Pulmonary artery endothelial cell (primary cell): ENCODE results near the gene SCN8A. TPM values are rescaled to one million over a fixed set of nuclear protein-coding genes. Genes with fewer than 3 reads are reported as not detected.

Source experiments
- DNase-seq: peaks from one replicate; pipeline ENCODE4 v3.0.0-alpha.2; 2011; ENCODE audit warnings: low read depth, low spot score
- total RNA-seq: library from RNA; depleted of rRNA; stranded (reverse); fragments of >200 nt; gene quantifications from 2 replicates; pipeline ENCODE4 v1.2.3, GENCODE V29; 2014

SCN8A gene
- total RNA-seq, 1 donor from 2014 or later = 21.0 TPM

- no peak for DNase-seq
Measured at GRCh38 chr12:51832354-51833107, 241.5 kb downstream of the SCN8A start.

GRCh38 chr12:51833448-51834227, 242.6 kb downstream of the SCN8A start:
- DNase-seq = no peak

GRCh38 chr12:51834411-51834810, 243.4 kb downstream of the SCN8A start:
- no peak for DNase-seq

GRCh38 chr12:51836041-51836826, 245.2 kb downstream of the SCN8A start:
- no peak for DNase-seq

GRCh38 chr12:51836827-51837173, 245.8 kb downstream of the SCN8A start:
- no peak for DNase-seq

GRCh38 chr12:51837286-51837685, 246.3 kb downstream of the SCN8A start:
- DNase-seq = no peak

GRCh38 chr12:51838036-51838435, 247.0 kb downstream of the SCN8A start:
- no peak for DNase-seq

- no peak for DNase-seq
Measured at GRCh38 chr12:51838762-51839161, 247.7 kb downstream of the SCN8A start.

- no peak for DNase-seq
Measured at GRCh38 chr12:51839310-51839947, 248.4 kb downstream of the SCN8A start.

GRCh38 chr12:51840966-51841365, 249.9 kb downstream of the SCN8A start:
- no peak for DNase-seq

GRCh38 chr12:51841727-51842126, 250.7 kb downstream of the SCN8A start:
- DNase-seq = no peak

- no peak for DNase-seq
Measured at GRCh38 chr12:51844854-51845253, 253.8 kb downstream of the SCN8A start.

GRCh38 chr12:51845482-51845881, 254.4 kb downstream of the SCN8A start:
- DNase-seq = no peak

GRCh38 chr12:51846271-51846691, 255.2 kb downstream of the SCN8A start:
- no peak for DNase-seq

GRCh38 chr12:51846911-51847642, 256.0 kb downstream of the SCN8A start:
- DNase-seq = no peak

- DNase-seq = no peak
Measured at GRCh38 chr12:51847643-51848325, 256.8 kb downstream of the SCN8A start.

- no peak for DNase-seq
Measured at GRCh38 chr12:51848326-51848727, 257.3 kb downstream of the SCN8A start, which contains the start of gene FIGNL2. Gene FIGNL2, minus strand, starts transcription at chr12:51848718. Its CDS starts 26,305 bp downstream, at chr12:51822413.

GRCh38 chr12:51848841-51849735, 258.1 kb downstream of the SCN8A start:
- DNase-seq = no peak
